HepG2 (cell line): ENCODE data around the gene PLEKHN1. TPM values are rescaled to one million over a fixed set of nuclear protein-coding genes. Genes with fewer than 3 reads are reported as not detected.
A peak's percentile ranks its signal among the peaks of the same experiment; 100 is the strongest.

Source experiments
- BCLAF1 ChIP-seq: fragments of 450-650 bp; IDR thresholded peaks from 2 replicates; pipeline ENCODE4 v1.6.1; 2017; ENCODE audit warnings: mild to moderate bottlenecking
- BRD4 ChIP-seq: sonication (generic); formaldehyde crosslinking; IDR thresholded peaks from 2 replicates; pipeline ENCODE4 v1.4.0; 2020; ENCODE audit warnings: missing genetic modification reagents
- HOXA7 ChIP-seq: sonication (generic); formaldehyde crosslinking; IDR thresholded peaks from 2 replicates; pipeline ENCODE4 v1.8.1; 2022; ENCODE audit warnings: mild to moderate bottlenecking, missing genetic modification reagents, moderate library complexity
- IKZF5 ChIP-seq: IDR thresholded peaks from 2 replicates; pipeline ENCODE4 v1.6.1; 2018; ENCODE audit warnings: missing genetic modification reagents, mild to moderate bottlenecking, missing compliant biosample characterization
- IRX3 ChIP-seq: sonication (generic); formaldehyde crosslinking; IDR thresholded peaks from 2 replicates; pipeline ENCODE4 v1.8.1; 2023; ENCODE audit warnings: mild to moderate bottlenecking, low read depth, missing genetic modification reagents, borderline replicate concordance
- SOX5 ChIP-seq: IDR thresholded peaks from 2 replicates; pipeline ENCODE4 v1.6.1; 2016; ENCODE audit warnings: borderline replicate concordance
- TFDP1 ChIP-seq: IDR thresholded peaks from 2 replicates; pipeline ENCODE4 v1.6.1; 2016; ENCODE audit warnings: missing compliant biosample characterization, missing genetic modification reagents, borderline replicate concordance
- ZNF17 ChIP-seq: sonication (generic); formaldehyde crosslinking; IDR thresholded peaks from 2 replicates; pipeline ENCODE4 v1.5.0; 2020; ENCODE audit warnings: mild to moderate bottlenecking, missing genetic modification reagents
- ZNF232 ChIP-seq: sonication (generic); formaldehyde crosslinking; IDR thresholded peaks from 2 replicates; pipeline ENCODE4 v1.4.0; 2020; ENCODE audit warnings: missing genetic modification reagents, borderline replicate concordance
- ZNF24 ChIP-seq: fragments of 450-650 bp; IDR thresholded peaks from 2 replicates; pipeline ENCODE4 v1.6.1; 2017; ENCODE audit warnings: antibody characterized with exemption, mild to moderate bottlenecking
- ZNF335 ChIP-seq: sonication (generic); formaldehyde crosslinking; IDR thresholded peaks from 2 replicates; pipeline ENCODE4 v1.4.0; 2020; ENCODE audit warnings: missing genetic modification reagents
- ZNF430 ChIP-seq: sonication (generic); formaldehyde crosslinking; IDR thresholded peaks from 2 replicates; pipeline ENCODE4 v1.9.0; 2021; ENCODE audit warnings: mild to moderate bottlenecking, missing genetic modification reagents
- ZNF446 ChIP-seq: sonication (generic); formaldehyde crosslinking; IDR thresholded peaks from 2 replicates; pipeline ENCODE4 v1.5.0; 2020; ENCODE audit warnings: mild to moderate bottlenecking, missing genetic modification reagents
- ZNF619 ChIP-seq: sonication (generic); formaldehyde crosslinking; IDR thresholded peaks from 2 replicates; pipeline ENCODE4 v1.4.0; 2020; ENCODE audit warnings: mild to moderate bottlenecking, missing genetic modification reagents
- ZNF788 ChIP-seq: sonication (generic); formaldehyde crosslinking; IDR thresholded peaks from 2 replicates; pipeline ENCODE4 v1.5.0; 2020; ENCODE audit warnings: mild to moderate bottlenecking, missing genetic modification reagents, borderline replicate concordance
- polyA plus RNA-seq, 8 experiments: library from polyadenylated mRNA; depleted of rRNA in 3 of 8; stranded (reverse) in 7 of 8; unstranded in 1 of 8; fragments of >200 nt; fragmentation: Illumina TruSeq in 4 of 8; extraction: Trizol in 4 of 8; gene quantifications; 2 replicates each; pipeline versions ENCODE4 v1.2.1 to v1.2.3, GENCODE V29; 2011 to 2016; ENCODE audit warnings: low read depth in 4 of 8, missing spikeins in 1 of 8, mixed read lengths in 1 of 8; ENCODE audit not compliant: insufficient read depth in 1 of 8
- total RNA-seq, 5 experiments: library from RNA; depleted of rRNA; stranded (reverse); fragments of >200 nt; fragmentation: Illumina TruSeq; extraction: Trizol; gene quantifications; 2 replicates each; pipeline ENCODE4 v1.2.3, GENCODE V29; 2016; ENCODE audit warnings: low read depth in 1 of 5
- TF ChIP-seq, protein P1 (sequence below): sonication (generic); formaldehyde crosslinking; conservative IDR thresholded peaks from 2 replicates; pipeline ENCODE4 v1.8.0; 2022; ENCODE audit warnings: missing genetic modification reagents
- TF ChIP-seq, protein P2 (sequence below): sonication (generic); formaldehyde crosslinking; IDR thresholded peaks from 2 replicates; pipeline ENCODE4 v1.5.0; 2020; ENCODE audit warnings: missing genetic modification reagents
- TF ChIP-seq, protein P3 (sequence below): sonication (generic); formaldehyde crosslinking; IDR thresholded peaks from 2 replicates; pipeline ENCODE4 v1.5.0; 2020; ENCODE audit warnings: mild to moderate bottlenecking, missing genetic modification reagents, moderate library complexity

PLEKHN1 gene
- total and polyA plus RNA-seq, 2 of the 13 experiments (the other 11 are each of a cell fraction or from before 2014, with no cell fraction given), result 0.42 to 0.58 TPM

GRCh38 chr1:958823-959730 lies 7.2 kb upstream of the PLEKHN1 start, which contains the start of gene NOC2L (continued):
- TF ChIP-seq ZNF335 (CRISPR knock-in tag) (peak; percentile 34; the same call in 1 of the 2 replicates), ZNF24 (no peak), ZNF17 (CRISPR knock-in tag) (no peak), ZNF446 (CRISPR knock-in tag) (no peak), ZNF788 (no peak; the same call in 1 of the 2 replicates), IRX3 (CRISPR knock-in tag) (no peak), BCLAF1 (no peak), BRD4 (0 out of 2 replicates have a peak, but pooled peaks have one; percentile 63), ZNF232 (0 out of 2 replicates have a peak, but pooled peaks have one; percentile 47), ZNF430 (CRISPR knock-in tag) (0 out of 2 replicates have a peak, but pooled peaks have one; percentile 4), TFDP1 (peak; percentile 49; the same call in 1 of the 2 replicates), ZNF619 (CRISPR knock-in tag) (0 out of 2 replicates have a peak, but pooled peaks have one; percentile 59), SOX5 (CRISPR knock-in tag) (no peak), HOXA7 (CRISPR knock-in tag) (no peak), IKZF5 (CRISPR knock-in tag) (no peak)
- TF ChIP-seq, protein P1, sequence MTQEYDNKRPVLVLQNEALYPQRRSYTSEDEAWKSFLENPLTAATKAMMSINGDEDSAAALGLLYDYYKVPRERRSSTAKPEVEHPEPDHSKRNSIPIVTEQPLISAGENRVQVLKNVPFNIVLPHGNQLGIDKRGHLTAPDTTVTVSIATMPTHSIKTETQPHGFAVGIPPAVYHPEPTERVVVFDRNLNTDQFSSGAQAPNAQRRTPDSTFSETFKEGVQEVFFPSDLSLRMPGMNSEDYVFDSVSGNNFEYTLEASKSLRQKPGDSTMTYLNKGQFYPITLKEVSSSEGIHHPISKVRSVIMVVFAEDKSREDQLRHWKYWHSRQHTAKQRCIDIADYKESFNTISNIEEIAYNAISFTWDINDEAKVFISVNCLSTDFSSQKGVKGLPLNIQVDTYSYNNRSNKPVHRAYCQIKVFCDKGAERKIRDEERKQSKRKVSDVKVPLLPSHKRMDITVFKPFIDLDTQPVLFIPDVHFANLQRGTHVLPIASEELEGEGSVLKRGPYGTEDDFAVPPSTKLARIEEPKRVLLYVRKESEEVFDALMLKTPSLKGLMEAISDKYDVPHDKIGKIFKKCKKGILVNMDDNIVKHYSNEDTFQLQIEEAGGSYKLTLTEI (CRISPR knock-in tag), result no peak
- TF ChIP-seq, protein P2, sequence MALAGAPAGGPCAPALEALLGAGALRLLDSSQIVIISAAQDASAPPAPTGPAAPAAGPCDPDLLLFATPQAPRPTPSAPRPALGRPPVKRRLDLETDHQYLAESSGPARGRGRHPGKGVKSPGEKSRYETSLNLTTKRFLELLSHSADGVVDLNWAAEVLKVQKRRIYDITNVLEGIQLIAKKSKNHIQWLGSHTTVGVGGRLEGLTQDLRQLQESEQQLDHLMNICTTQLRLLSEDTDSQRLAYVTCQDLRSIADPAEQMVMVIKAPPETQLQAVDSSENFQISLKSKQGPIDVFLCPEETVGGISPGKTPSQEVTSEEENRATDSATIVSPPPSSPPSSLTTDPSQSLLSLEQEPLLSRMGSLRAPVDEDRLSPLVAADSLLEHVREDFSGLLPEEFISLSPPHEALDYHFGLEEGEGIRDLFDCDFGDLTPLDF (CRISPR knock-in tag), result peak; percentile 59; the same call in 1 of the 2 replicates
- TF ChIP-seq, protein P3, sequence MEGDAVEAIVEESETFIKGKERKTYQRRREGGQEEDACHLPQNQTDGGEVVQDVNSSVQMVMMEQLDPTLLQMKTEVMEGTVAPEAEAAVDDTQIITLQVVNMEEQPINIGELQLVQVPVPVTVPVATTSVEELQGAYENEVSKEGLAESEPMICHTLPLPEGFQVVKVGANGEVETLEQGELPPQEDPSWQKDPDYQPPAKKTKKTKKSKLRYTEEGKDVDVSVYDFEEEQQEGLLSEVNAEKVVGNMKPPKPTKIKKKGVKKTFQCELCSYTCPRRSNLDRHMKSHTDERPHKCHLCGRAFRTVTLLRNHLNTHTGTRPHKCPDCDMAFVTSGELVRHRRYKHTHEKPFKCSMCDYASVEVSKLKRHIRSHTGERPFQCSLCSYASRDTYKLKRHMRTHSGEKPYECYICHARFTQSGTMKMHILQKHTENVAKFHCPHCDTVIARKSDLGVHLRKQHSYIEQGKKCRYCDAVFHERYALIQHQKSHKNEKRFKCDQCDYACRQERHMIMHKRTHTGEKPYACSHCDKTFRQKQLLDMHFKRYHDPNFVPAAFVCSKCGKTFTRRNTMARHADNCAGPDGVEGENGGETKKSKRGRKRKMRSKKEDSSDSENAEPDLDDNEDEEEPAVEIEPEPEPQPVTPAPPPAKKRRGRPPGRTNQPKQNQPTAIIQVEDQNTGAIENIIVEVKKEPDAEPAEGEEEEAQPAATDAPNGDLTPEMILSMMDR (CRISPR knock-in tag), result peak; percentile 21; the same call in 1 of the 2 replicates
